ENCODE data around the gene MFSD2B. TPM values are rescaled to one million over a fixed set of nuclear protein-coding genes. Genes with fewer than 3 reads are reported as not detected.

MFSD2B gene
- total RNA-seq, 1 donor from 2014 or later: not detected

DNA sequence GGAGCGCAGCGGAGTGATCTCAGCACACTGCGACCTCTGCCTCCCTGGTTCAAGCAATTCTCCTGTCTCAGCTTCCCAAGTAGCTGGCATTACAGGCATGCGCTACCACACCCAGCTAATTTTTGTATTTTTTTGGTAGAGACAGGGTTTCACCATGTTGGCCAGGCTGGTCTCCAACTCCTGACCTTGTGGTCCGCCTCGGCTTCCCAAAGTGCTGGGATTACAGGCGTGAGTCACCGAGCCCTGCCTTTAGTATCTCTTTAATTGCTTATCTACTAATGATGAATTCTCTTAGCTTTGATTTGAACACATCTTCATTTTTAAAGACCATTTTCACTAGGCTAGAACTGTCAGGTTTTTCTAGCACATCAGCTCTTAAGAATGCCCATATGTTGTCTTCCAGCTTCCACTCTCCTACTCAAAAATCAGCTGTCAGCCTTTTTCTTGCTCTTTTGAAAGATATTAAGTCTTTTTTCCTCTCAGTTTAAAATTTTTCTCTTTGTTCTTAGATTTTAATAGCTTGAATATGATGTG lies 16.1 kb upstream of the MFSD2B start:
- intact Hi-C loops (cut with DNase I): no loop called here
- no peak for TF ChIP-seq CTCF (IDR thresholded peaks at IDR 0.05)
- H3K4me1 ChIP-seq: no peaks in the 10 kb centered on the region
- DNase-seq (ENCODE audit: low spot score in 2 of 2): no peak
- H3K27ac ChIP-seq: no peak overlapping the region
- no peaks in the 10 kb centered on the region for H3K9me3 ChIP-seq
- H3K36me3 ChIP-seq: peaks cover 5 to 10% of the 10 kb centered on the region in 2 donors
- H3K27me3 ChIP-seq: no peaks in the 10 kb centered on the region
- H3K4me3 ChIP-seq: no peak overlapping the region

DNA sequence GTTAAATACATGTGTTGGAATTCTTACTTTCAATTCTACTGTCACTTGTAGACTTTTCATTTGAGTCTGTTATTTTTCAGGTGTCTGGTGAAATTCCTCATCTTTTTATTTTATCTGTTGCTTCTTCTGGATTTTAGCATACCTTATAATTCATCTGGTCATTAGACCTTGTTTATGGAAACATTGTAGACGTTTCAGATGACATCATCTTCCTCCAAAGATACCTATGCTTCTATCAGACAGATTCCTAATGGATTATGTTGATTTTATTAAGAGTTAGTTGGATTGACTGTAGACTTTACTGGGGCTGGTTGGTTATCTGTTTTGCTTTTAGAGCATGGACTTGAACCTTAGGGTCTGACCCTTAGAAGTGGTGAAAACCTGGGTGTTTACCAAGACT lies 15.3 kb upstream of the MFSD2B start:
- DNase-seq (ENCODE audit: low spot score in 2 of 2): no peak
- Histone ChIP-seq H3K9me3 (no peaks in the 10 kb centered on the region), H3K27ac (no peak overlapping the region), H3K27me3 (no peaks in the 10 kb centered on the region), H3K4me1 (no peaks in the 10 kb centered on the region), H3K36me3 (peaks cover 9 to 17% of the 10 kb centered on the region in 2 donors), H3K4me3 (no peak overlapping the region)
- TF ChIP-seq CTCF (IDR thresholded peaks at IDR 0.05): no peak
- intact Hi-C loops (cut with DNase I): no loop called here

DNA sequence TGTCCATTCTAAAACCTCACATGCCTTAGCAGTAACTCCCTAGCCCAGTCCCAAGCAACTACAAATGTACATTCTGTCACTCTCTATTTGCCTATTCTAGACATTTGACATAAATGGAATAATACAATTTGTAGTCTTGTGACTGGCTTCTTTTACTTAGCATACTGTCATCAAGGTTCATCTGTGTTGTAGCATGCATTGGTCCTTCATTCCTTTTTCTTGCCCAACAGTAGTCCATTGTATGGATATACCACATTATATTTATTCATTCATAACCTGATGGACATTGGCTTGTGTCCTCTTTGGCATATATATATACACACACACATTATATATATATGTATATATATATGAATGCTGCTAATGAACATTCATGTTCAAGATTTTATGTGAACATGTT lies 2.2 kb upstream of the MFSD2B start:
- intact Hi-C loops (cut with DNase I): no loop called here
- TF ChIP-seq CTCF (IDR thresholded peaks at IDR 0.05): no peak
- DNase-seq (ENCODE audit: low spot score in 2 of 2): no peak
- H3K36me3 ChIP-seq: no peaks in the 10 kb centered on the region
- no peak overlapping the region for H3K27ac ChIP-seq
- no peak overlapping the region for H3K4me3 ChIP-seq
- no peaks in the 10 kb centered on the region for H3K9me3 ChIP-seq
- peaks cover 5% of the 10 kb centered on the region for H3K27me3 ChIP-seq
- H3K4me1 ChIP-seq: peaks cover 0 to 5% of the 10 kb centered on the region in 2 donors

DNA sequence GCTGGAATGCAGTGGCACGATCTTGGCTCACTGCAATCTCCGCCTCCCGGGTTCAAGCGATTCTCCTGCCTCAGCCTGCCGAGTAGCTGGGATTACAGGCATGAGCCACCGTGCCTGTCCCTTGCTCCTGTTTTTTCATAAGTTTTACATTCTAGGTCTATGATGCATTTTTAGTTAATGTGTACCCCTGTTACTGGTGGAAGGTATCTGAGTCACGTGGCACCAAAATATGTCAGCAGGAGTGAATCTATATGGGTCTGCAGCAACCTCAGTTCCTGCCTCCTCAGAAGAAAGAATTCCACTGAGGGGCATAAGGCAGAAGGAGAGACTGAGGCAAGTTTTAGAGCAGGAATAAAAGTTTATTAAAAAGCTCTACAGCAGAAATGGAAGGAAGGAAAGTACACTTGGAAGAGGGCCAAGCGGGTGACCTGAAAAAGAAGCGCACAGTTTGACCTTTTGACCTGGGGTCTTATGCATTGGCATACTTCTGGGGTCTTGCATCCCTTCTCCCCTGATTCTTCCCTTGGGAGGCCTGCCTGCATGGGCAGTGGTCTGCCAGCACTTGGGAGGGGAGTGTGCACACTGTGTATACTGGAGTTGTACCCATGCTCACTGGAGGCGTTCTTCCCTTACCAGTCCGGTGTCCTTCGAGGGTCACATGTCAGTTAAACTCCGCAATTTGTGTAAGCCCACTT lies 1.1 kb upstream of the MFSD2B start:
- Histone ChIP-seq H3K36me3 (no peaks in the 10 kb centered on the region), H3K27ac (no peak overlapping the region), H3K9me3 (no peaks in the 10 kb centered on the region), H3K4me3 (no peak overlapping the region), H3K4me1 (peaks cover 0 to 5% of the 10 kb centered on the region in 2 donors), H3K27me3 (peaks cover 5% of the 10 kb centered on the region)
- intact Hi-C loops (cut with DNase I): no loop called here
- TF ChIP-seq CTCF (IDR thresholded peaks at IDR 0.05): no peak
- no peak for DNase-seq (ENCODE audit: low spot score in 2 of 2)

DNA sequence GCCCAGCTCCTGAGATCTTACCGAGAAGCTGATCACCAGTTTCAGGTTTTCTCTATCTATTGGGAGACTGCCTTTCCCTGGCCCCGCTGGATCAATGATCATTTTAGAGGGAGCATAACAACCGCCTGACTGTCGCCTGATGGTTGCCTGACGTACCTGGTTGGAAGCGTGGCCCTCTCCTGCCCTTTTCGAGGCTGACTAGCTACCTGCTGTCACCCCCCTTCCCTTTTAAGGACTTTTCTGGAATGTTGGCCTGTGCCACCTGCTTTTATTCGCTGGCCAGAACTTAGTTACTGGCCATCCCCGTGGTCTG lies 562 bp upstream of the MFSD2B start:
- no peaks in the 10 kb centered on the region for H3K36me3 ChIP-seq
- DNase-seq (ENCODE audit: low spot score in 2 of 2): no peak
- intact Hi-C loops (cut with DNase I): no loop called here

More for the DNA sequence above, 562 bp upstream of the MFSD2B start:
- H3K9me3 ChIP-seq: no peaks in the 10 kb centered on the region
- TF ChIP-seq CTCF (IDR thresholded peaks at IDR 0.05): no peak
- no peak overlapping the region for H3K4me3 ChIP-seq
- H3K27ac ChIP-seq: no peak overlapping the region
- peaks cover 0 to 5% of the 10 kb centered on the region in 2 donors for H3K4me1 ChIP-seq
- peaks cover 5% of the 10 kb centered on the region for H3K27me3 ChIP-seq

All from ascending aorta (tissue), 2 donors.